ENCODE results near the gene CLDN12.

CLDN12 gene

DNA sequence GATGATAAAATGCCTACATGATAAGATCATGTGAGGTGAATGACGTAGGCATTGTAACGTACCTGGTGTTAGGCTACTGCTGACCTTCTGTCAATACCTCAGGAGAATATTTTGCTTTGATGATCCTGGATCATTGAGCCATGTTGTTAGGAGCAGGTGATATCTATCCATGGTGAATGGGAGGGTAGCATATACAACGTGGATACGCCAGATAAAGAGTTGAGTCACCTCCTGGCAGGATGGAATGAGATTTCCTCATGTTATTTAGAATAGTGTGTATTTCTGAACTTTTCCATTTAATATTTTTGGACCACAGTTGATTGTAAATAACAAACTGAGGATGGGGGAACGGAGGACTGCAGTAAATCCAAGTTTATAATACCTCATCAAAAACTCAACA is 11.8 kb upstream of the CLDN12 start:
- H3K9me3 ChIP-seq (ENCODE audit: control insufficient read depth, insufficient read depth, low read depth, low read length): no peaks in the 10 kb centered on the region
- H3K4me3 ChIP-seq (ENCODE audit: low read depth, low read length): no peak overlapping the region
- H3K27ac ChIP-seq (ENCODE audit: extremely low read depth, low read depth, low read length): no peak overlapping the region
- POLR2A ChIA-PET: no interaction called here
- no peaks in the 10 kb centered on the region for H3K4me1 ChIP-seq (ENCODE audit: control insufficient read depth, insufficient read depth, low read length)
- CTCF ChIA-PET: no interaction called here
- peaks cover under 1 to 3% of the 10 kb centered on the region in 2 experiments for H3K36me3 ChIP-seq (ENCODE audit: control insufficient read depth in 2 of 2, insufficient read depth in 1 of 2, low read length in 2 of 2)
- TF ChIP-seq, protein P1, sequence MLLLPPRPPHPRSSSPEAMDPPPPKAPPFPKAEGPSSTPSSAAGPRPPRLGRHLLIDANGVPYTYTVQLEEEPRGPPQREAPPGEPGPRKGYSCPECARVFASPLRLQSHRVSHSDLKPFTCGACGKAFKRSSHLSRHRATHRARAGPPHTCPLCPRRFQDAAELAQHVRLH (tag by site-specific recombination; IDR thresholded peaks at IDR 0.05): no peak

GRCh38 chr7:90396420-90396819 is 6.8 kb upstream of the CLDN12 start:
- Histone ChIP-seq H3K4me1 (ENCODE audit: control insufficient read depth, insufficient read depth, low read length) (no peaks in the 10 kb centered on the region), H3K36me3 (ENCODE audit: control insufficient read depth in 2 of 2, insufficient read depth in 1 of 2, low read length in 2 of 2) (no peaks in the 10 kb centered on the region), H3K27ac (ENCODE audit: extremely low read depth, low read depth, low read length) (no peak overlapping the region), H3K9me3 (ENCODE audit: control insufficient read depth, insufficient read depth, low read depth, low read length) (no peaks in the 10 kb centered on the region), H3K4me3 (ENCODE audit: low read depth, low read length) (no peak overlapping the region)
- ChIA-PET CTCF (no interaction called here), POLR2A (no interaction called here)
- TF ChIP-seq ZNF214 (tag by site-specific recombination; IDR thresholded peaks at IDR 0.05; ENCODE audit: borderline replicate concordance) (no peak), HOXC10 (CRISPR knock-in tag; IDR thresholded peaks at IDR 0.05) (no peak), SETDB1 (IDR thresholded peaks at IDR 0.05; ENCODE audit: insufficient read length, low read length) (no peak), SALL2 (tag by site-specific recombination; IDR thresholded peaks at IDR 0.05; ENCODE audit: borderline replicate concordance) (no peak), ZNF792 (tag by site-specific recombination; IDR thresholded peaks at IDR 0.05) (no peak), ZNF571 (tag by site-specific recombination; IDR thresholded peaks at IDR 0.05) (no peak)

DNA sequence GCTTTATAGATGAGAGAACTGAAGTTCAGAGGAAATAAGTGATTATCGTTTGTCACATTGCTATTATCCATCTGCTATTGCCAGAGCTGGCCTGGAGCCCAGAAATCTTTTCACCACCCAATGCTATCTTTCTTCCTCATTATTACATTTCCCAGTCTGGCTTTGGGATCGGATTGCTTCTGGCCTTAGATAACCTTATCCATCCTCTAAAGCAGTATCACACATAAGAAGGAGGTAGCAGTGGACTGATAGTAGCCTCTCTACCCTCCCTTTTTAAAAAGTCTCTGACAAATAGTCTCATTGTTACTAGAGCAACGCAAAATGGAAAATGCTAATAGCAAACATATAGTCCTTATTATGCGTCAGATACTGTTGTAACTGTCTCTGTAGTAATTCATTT is 1.3 kb upstream of the CLDN12 start:
- Histone ChIP-seq H3K4me1 (ENCODE audit: control insufficient read depth, insufficient read depth, low read length) (no peaks in the 10 kb centered on the region; the same call in 1 of the 2 replicates), H3K9me3 (ENCODE audit: control insufficient read depth, insufficient read depth, low read depth, low read length) (no peaks in the 10 kb centered on the region), H3K4me3 (ENCODE audit: low read depth, low read length) (no peak overlapping the region), H3K27ac (ENCODE audit: extremely low read depth, low read depth, low read length) (no peak overlapping the region), H3K36me3 (ENCODE audit: control insufficient read depth in 2 of 2, insufficient read depth in 1 of 2, low read length in 2 of 2) (peaks cover 13 to 14% of the 10 kb centered on the region in 2 experiments; a peak in 2 of 3 replicates)
- TF ChIP-seq EGR2 (tag by site-specific recombination; IDR thresholded peaks at IDR 0.05; ENCODE audit: low read depth): no peak
- TF ChIP-seq ZNF692 (tag by site-specific recombination; IDR thresholded peaks at IDR 0.05): no peak
- no peak for TF ChIP-seq REPIN1 (tag by site-specific recombination; IDR thresholded peaks at IDR 0.05; ENCODE audit: low read depth)
- TF ChIP-seq ZEB2 (tag by site-specific recombination; IDR thresholded peaks at IDR 0.05): no peak
- TF ChIP-seq TSHZ1 (tag by site-specific recombination; IDR thresholded peaks at IDR 0.05; ENCODE audit: borderline replicate concordance): no peak
- no peak for TF ChIP-seq ZSCAN30 (tag by site-specific recombination; IDR thresholded peaks at IDR 0.05)
- TF ChIP-seq ZNF626 (tag by site-specific recombination; IDR thresholded peaks at IDR 0.05): no peak
- no peak for TF ChIP-seq ZNF174 (tag by site-specific recombination; IDR thresholded peaks at IDR 0.05)
- no peak for TF ChIP-seq ZNF146 (tag by site-specific recombination; IDR thresholded peaks at IDR 0.05)
- TF ChIP-seq ZNF223 (tag by site-specific recombination; IDR thresholded peaks at IDR 0.05): no peak
- no peak for TF ChIP-seq MZF1 (tag by site-specific recombination; IDR thresholded peaks at IDR 0.05; ENCODE audit: borderline replicate concordance)
- TF ChIP-seq ZSCAN4 (tag by site-specific recombination; IDR thresholded peaks at IDR 0.05): no peak
- POLR2A ChIA-PET: no interaction called here
- CTCF ChIA-PET: no interaction called here

Data from HEK293 (cell line).